Astrocyte (in vitro differentiated cells and primary cell): ENCODE data around the gene CNIH3.

Experiments used
- CTCF ChIP-seq: IDR thresholded peaks from 2 replicates; pipeline ENCODE4 v1.5.1; 2011; ENCODE audit warnings: low read depth, mild to moderate bottlenecking, inconsistent platforms, low read length, moderate library complexity; ENCODE audit not compliant: insufficient read depth
- EZH2 ChIP-seq: IDR thresholded peaks from 2 replicates; pipeline ENCODE4 v1.6.1; 2012; ENCODE audit warnings: mild to moderate bottlenecking, low read length, inconsistent platforms; ENCODE audit not compliant: insufficient read depth

GRCh38 chr1:224732377-224733026, 116.4 kb downstream of the CNIH3 start:
- TF ChIP-seq CTCF (no peak), EZH2 (no peak)
